KOPT-K1 (cell line): ENCODE results near the gene PLLP.
"Not testable (repeated sequence)": the region's sequence is repeated elsewhere in the genome, so short reads cannot be mapped to it uniquely, and the experiment has no call there.

Experiments used
- H3K27ac ChIP-seq: fragments of 200-600 bp; sonication (generic); 2 replicates; pipeline ENCODE4 v1.5.1; 2016; ENCODE audit warnings: antibody characterized with exemption, mild to moderate bottlenecking, low read depth, low read length; ENCODE audit not compliant: poor library complexity, severe bottlenecking
- H3K36me3 ChIP-seq: fragments of 200-600 bp; sonication (generic); 2 replicates; pipeline ENCODE4 v1.5.1; 2017; ENCODE audit warnings: antibody characterized with exemption, mild to moderate bottlenecking, low read length, moderate library complexity; ENCODE audit not compliant: insufficient read depth
- H3K9me3 ChIP-seq: fragments of 200-600 bp; sonication (generic); 2 replicates; pipeline ENCODE4 v1.5.1; 2017; ENCODE audit warnings: antibody characterized with exemption, low read length, mild to moderate bottlenecking; ENCODE audit not compliant: insufficient read depth, poor library complexity, severe bottlenecking

The PLLP gene

DNA sequence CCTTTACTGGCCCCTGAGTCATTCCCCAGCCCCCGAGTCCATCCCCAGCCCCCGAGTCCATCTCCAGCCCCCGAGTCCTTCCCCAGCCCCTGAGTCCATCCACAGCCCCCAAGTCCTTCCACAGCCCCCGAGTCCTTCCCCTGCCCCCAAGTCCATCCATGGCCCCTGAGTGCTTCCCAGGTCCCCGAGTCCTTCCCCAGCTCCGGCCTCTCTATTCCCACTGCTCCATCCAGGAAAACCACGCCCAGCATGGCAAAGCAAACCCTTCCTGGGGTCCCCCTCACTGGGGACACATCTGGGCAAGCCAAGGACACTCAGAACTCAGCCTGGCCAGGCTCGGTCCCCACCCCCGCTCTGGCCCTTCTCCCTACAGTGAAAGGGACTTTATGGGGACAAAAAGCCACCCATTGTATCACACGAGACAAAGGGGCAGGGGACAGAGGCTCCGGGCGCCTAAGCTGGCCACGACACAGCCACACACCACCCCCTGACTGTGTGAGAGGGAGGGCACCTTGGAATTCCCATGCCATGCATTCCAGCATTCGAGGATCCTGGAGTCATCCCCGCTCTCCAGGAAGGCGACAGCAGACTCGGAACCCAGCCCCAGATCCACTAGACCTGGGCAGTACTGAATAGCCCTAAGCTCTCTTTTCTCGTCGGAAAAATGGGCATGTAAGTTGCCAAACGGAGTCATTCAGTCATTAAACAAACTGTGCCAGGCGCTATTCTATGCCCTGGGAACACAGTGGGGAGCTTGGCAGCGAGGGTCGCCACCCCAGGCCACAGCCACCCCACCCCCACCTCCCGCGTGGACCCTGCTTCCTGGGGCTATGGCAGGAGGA, 14.0 kb downstream of the PLLP start:
- H3K27ac ChIP-seq = no peak overlapping the region
- H3K36me3 ChIP-seq = no peaks in the 10 kb centered on the region
- no peaks in the 10 kb centered on the region for H3K9me3 ChIP-seq

DNA sequence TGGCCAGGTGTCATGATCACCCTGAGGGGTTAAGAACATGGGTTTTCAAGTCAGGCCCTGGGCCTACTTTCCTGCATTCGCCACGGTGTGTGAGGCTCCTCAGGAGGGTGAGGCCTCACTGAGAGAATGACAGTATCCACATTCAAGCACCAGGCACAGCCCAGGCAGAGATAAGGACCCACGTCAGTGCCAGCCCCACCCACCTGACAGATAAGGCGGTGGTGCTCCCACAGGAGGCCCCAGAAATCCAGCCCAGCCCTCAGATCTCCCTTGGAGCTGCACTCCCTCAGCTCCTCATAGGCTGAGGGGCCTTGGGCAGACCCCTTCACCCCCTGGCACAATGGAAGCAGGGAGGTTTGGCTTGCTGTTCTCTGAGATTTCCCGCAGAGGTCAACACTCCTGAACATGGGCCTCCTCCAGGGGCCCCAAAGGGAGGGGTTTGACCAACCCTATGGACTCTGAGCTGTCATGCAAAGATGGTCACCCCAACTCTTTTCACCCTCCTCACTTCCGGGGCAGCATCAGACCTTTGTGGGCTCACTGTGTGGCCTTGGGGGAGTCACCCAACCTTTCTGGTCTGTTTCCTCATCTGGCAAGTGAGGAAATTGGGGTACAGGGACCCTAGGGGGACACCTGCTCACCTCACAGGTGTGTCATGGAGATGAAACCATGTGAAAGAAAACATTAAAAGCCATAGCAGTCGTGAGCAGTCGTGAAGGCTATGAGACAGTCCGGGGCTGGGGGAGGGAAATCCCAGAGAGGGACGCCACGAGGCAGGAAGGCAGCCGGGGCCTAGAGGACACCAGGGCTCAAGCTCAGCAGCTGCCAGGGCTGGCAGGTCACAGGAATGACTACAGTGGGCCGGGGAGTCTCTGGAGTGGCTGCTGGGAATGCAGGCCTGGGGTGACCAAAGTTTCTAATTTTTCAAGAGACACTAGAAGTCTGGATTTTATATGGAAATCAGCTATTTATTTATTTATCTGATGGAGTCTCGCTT, 15.4 kb downstream of the PLLP start:
- Histone ChIP-seq H3K27ac (peak overlapping the region; percentile 81), H3K9me3 (no peaks in the 10 kb centered on the region), H3K36me3 (no peaks in the 10 kb centered on the region)

DNA sequence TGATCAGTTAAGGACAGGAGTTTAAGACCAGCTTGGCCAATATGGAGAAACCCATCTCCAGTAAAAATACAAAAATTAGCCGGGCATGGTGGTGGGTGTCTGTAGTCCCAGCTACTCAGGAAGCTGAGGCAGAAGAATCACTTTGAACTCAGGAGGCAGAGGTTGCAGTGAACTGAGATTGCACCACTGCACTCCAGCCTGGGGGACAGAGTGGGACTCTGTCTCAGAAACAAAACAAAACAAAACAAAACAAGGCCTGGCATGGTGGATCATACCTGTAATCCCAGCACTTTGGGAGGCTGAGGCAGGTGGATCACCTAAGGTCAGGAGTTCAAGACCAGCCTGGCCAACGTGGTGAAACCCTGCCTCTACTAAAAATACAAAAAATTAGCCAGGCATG, 17.1 kb downstream of the PLLP start:
- peak overlapping the region; percentile 81 for H3K27ac ChIP-seq
- H3K36me3 ChIP-seq, H3K9me3 ChIP-seq: not testable (repeated sequence)

DNA sequence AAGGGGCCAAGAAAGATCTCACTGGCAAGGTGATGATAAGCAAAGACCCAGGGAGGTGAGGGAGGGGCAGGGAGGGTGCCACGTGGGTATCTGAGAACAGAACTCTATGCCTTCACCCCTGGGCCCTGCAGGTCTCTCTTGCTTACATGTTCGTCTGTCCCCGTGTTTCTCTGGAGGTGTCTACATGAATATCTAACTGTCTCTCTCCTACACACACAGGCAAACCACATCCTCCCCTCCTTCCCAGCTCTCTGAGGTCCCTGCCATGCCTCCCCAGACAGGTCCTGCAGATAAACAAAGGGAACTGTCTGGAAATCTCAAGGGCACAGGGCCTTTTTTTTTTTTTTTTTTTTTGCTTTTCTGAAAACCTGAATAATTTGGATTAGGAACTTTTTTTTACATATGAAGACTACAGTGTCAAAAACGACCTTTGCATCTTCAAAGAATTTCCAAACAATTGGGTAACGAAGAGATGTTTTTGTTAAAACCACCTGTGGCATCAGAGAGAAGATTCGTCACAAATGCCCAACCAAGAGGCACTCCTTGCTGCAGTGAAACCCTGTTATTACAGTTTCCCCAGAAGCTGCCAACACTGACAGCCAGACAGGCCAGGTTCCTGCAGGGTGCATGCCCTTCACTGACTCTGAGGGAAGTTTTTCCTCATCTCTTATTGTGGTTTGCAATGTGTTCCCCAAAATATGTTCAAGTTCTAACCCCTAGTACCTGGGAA, 17.8 kb downstream of the PLLP start:
- H3K27ac ChIP-seq = peak overlapping the region; percentile 81
- no peaks in the 10 kb centered on the region for H3K36me3 ChIP-seq
- H3K9me3 ChIP-seq = no peaks in the 10 kb centered on the region

DNA sequence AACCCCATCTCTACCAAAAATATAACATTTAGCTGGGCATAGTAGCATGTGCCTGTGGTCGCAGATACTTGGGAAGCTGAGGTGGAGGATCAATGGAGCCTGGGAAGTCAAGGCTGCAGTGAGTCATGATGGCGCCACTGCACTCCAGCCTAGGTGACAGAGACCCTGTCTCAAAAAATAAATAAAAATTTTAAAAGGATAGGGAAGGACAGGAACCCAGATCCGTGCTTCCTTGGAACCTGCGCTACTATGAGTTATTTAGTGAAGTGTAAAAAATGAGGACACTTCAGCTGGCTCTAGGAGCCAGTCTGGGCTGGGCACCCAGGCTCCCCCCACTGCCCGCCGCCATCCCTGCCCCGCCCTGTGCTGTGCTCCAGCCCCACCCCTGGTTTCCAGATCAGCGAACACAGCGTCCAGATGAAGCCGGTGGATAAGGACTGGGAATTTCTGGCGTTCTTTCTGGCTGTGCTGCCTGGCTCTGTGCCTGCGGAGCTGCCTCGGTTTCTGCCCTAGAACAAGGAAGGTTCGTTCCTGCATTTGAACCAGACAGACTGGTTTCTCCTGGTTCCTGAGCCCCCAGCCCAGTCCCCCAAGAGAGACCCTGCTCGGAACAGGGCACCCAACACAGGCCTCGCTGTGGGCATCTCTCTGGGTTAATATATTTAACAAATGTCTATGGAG, 18.5 kb downstream of the PLLP start:
- H3K9me3 ChIP-seq = no peaks in the 10 kb centered on the region
- H3K27ac ChIP-seq = peak overlapping the region; percentile 81
- H3K36me3 ChIP-seq = no peaks in the 10 kb centered on the region

DNA sequence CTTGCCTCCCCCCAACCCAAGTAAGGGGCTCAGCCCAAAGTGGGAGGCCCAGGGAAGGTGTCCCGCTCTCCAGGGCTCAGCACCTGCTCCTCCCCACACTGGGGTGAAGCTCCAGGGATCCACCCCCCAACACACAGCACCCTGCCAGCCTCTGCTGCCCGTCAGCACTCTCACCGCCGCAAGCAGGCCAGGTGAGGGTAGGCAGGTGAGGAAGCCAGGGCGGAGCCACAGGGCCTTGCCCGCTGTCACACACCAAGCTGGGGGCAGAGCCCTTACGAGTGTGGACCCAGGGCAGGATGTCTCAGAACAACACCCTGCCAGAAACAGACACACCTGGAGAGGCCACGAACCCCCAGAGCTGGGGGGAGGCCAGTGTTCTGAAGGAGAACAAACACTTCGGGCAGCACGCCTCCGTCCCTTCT, 19.5 kb downstream of the PLLP start:
- Histone ChIP-seq H3K36me3 (no peaks in the 10 kb centered on the region), H3K27ac (no peak overlapping the region), H3K9me3 (no peaks in the 10 kb centered on the region)

DNA sequence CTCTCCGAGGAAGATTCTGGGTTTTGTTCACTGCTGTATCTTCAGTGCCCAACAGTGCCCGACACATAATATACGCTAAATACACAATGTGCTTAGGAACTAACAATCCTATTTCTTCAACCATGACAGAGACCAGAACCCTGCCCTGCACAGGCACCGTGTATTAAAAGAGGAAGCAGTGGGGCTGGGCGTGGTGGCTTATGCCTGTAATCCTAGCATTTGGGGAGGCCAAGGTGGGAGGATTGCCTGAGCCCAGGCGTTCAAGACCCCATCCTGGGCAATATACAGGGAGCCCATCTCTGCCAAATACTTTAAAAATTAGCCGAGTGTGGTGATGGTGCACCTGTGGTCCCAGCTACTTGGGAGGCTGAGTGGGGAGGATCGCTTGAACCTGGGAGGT, 20.1 kb downstream of the PLLP start:
- Histone ChIP-seq H3K27ac (no peak overlapping the region), H3K36me3 (no peaks in the 10 kb centered on the region), H3K9me3 (no peaks in the 10 kb centered on the region)

DNA sequence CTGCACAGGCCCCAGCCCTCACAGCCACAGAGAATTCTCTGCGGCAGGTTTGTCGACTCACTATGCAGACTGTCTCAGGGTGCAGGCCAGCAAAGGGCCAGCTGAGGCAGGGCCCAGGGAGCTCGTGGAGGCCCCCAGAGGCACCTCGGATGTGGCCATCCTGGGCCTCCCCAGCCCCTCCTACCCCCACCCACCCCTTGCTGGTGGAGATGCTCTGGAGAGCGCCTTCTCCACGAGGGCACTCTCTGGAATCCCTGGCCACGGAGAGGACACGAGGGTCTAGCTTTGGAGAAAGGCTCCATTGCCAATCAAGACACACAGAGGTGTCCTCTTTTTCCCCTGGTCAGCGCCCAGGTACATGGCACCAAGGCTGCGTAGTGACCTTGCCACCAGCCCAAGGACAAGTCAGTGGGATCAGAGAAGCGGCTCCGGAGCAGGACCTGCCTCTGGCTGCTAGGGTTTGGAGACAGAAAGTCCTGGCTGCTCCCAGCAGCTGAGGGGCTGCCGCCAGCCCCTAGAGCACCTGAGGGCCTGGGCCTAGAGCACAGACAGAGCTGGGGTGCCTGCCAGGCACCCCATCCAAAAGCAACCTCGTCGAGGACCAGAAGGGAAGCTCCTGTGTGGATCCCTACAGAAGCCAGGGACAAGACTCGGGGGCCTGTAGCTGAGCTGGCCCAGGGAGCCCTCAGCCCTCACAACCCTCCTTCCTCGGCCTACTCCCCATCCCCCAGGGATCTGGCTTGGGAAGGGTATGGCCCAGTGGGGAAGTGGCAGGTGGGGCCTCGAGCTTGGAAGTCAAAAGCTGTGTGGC, 20.7 kb downstream of the PLLP start:
- Histone ChIP-seq H3K9me3 (no peaks in the 10 kb centered on the region), H3K27ac (no peak overlapping the region)

DNA sequence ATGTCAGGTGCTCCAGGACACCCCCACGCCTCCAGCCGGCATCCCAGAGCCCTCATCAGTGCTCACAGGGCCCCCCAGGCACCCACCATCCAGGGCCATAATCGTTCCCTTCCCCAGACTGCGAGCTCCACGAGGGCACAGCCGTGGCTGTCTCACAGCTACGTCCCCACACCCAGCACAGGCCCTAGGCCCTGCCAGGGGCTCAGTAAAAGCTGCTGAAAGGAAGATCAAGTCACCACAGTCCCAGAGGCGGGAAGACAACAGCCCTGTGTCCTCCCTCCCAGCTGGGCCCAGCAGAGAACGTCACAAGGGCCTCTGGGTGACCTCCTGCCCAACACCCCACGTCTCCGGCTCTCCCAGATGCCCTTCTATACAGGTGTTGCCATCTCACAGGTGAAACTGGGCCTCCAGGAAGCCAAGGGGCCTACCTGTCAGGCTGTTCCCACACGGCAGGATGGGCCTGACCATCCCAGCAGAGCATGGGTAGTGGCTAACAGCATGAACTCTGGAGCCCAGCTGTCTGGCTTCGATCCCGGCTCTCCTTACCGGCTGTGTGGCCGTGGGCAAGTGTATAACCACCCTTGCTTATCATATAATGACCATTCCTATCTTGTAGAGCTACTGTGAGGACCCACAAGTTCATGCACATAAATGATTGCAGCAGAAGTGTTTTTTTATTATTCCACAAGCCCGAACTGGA, 21.5 kb downstream of the PLLP start:
- no peaks in the 10 kb centered on the region for H3K36me3 ChIP-seq
- no peak overlapping the region for H3K27ac ChIP-seq
- no peaks in the 10 kb centered on the region for H3K9me3 ChIP-seq

More for the DNA sequence above, 20.7 kb downstream of the PLLP start:
- H3K36me3 ChIP-seq = no peaks in the 10 kb centered on the region

DNA sequence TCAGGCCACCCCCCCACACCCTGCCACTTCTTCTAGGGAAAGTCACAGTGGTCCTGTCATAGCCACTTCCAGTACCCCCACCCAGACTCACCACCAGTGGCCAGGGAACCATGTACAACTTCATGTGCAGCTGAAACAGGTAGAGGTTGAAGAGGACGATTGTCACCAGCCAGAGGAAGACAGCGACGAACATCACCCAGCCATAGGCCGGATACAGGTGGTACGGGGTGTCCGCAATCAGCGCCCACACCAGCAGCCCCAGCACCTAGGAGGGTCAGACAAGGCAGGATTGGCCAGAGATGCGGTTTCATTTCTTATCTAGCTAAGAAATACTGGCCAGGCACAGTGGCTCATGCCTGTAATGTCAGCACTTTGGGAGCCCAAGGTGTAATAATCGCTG, 22.7 kb downstream of the PLLP start:
- no peak overlapping the region for H3K27ac ChIP-seq
- H3K36me3 ChIP-seq = no peaks in the 10 kb centered on the region
- no peaks in the 10 kb centered on the region for H3K9me3 ChIP-seq

DNA sequence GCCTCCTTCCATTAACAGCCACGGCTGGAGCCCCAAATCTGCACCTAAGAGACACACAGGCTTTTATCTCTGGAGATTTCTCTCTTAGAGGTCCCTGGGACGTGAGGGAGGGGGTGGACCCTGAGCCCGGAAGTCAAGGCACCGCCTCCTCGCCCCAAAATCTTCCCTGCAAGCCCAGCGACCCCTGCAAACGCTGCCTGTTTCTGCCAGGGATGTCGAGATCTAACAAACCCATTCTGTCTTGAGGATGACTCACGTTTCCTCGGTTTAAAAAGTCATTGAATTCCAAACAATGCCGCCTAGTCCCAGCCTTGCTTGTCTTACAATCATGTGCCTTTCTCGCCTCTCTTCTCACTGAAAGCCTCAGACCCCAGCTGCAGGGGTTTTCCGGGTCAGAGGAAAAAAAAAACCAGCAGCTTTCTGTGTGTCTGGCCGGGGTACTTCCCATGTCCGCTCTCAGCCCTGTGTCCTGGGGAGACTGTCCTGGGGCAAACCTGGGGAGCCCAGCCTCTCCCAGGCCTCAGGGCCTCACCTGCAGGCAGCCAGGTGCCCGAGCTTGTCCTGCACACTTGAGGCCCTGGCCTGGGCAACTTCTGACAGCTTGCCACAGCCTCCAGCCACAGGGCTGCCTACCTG, 24.1 kb downstream of the PLLP start:
- Histone ChIP-seq H3K36me3 (no peaks in the 10 kb centered on the region), H3K9me3 (no peaks in the 10 kb centered on the region), H3K27ac (peak overlapping the region; percentile 49)

DNA sequence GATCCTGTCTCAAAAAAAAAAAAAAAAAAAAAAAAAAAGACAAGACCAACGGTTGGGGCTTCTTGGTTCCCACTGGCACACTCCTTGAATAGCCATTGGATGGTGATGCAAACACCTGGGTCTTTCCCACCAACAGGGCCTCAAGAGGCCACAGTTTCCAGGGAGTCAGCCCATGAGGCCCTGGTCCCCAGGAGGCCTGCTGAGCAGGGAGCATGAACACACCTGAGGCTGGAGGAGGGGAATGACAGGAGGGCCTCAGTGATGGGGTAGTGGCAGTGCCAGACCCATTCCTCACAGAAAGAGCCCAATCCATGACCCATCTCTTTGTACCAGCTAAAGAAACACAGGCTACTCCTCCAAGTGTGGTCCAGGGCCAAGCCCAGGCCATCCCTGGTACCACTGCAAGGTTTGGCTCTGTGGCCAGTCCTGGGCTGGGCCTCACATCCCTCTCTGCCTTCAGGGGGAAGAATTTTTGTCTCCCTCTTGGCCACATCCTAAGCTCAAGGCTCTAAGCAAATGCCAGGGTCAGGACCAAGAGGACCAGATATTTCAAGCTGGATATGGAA, 25.5 kb downstream of the PLLP start:
- peak overlapping the region; percentile 12 for H3K27ac ChIP-seq
- peaks cover under 1% of the 10 kb centered on the region; the same call in 1 of the 2 replicates for H3K36me3 ChIP-seq
- no peaks in the 10 kb centered on the region for H3K9me3 ChIP-seq
